ENCODE results near the gene KRTAP27-1.

The KRTAP27-1 gene, protein sequence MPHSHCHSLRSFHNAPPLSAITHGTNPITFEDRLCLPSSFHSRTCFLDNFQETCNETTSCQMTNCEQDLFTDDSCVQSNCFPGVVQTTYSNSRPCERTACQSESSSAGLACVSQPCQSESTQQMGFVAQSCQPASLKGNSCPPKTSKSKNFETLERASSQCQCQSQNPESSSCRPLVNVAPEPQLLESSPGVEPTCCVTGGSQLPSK

DNA sequence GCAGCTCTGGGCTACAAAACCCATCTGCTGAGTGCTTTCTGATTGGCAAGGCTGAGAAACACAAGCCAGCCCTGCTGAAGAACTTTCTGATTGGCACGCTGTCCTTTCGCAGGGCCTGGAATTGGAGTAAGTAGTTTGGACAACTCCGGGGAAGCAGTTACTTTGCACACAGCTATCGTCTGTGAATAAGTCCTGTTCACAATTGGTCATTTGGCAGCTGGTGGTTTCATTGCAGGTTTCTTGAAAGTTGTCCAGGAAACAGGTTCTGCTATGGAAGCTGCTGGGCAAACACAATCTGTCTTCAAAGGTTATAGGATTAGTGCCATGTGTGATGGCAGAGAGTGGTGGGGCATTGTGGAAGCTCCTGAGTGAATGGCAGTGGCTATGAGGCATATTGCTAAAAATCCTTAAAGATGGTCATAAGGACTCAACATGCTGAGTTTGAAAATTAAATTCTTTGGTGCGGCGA lies at the start of gene KRTAP27-1:
TSS of gene KRTAP27-1 (minus strand) at position 419 of the 469 bp plus-strand sequence. CDS start at position 393, 26 bp downstream.
- no peak for DNase-seq

DNA sequence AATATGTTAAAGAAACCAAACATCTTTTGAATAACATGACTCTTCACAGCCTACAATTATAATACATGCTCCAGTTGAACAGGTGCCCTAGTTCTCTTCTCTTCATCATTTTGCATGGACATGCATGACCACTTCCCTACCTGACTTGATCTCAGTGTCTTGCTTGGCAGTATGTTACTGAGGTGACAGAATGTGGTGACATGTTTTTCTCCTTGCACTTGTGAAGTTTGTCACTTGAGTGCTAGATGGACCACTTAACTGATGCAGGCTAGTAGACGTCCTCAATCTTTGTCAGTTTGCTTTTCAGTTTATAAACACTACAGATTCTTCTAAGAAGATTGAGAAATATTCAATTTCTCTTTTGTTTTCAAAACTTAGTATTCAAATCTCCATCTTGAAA lies 44.7 kb upstream of the KRTAP27-1 start:
- no peak for DNase-seq

DNA sequence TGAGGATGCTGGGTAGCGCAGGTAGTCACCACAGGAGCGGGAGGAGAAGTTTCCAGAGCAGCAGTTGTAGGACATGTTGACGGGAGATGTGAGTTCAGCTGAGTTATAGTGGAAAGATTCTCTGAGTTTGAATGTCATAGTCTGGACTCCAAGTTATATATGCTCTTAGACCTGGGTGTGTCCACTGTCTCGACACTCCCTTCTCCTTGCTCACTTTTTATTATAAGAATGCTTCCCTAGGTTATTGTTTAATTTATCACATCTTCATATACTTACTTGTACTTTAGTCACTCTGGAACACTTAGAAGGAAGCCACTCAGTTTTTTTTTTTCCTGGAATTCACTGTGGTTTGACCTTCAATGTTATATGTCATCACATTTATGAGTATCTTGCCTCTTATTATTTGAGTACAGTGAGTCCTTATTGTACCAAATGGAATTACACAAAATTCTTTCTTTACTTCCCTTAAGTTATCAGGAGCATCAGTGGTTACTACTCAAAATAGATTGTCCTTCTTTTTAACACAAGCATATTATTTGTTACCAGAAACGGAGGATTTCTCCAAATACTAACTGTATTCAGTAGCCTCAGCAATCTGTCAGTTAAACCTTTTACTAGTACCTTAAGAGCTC lies 34.8 kb upstream of the KRTAP27-1 start, which contains the start of gene KRTAP13-2:
TSS of gene KRTAP13-2 (minus strand) at position 133 of the 632 bp plus-strand sequence. CDS start at position 75, 58 bp downstream.
- no peak for DNase-seq

DNA sequence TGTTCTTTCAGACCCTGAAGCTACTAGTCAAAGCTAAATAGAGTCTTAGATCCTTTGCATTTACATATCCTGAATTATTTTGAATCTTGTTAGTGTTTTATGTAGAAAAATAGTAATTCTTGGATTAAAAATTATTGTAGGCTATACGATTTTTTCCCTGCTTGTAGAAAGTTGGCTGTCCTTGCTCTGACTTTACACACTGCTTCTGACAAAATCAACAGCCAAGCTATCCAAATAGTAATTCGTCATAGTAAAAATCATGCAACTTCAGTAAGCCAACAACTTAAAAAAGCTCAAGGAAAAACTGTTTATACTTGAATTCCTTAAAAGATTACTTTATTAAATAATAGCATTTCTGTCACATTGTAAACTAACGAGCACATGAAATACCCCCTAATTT lies 18.4 kb upstream of the KRTAP27-1 start:
- DNase-seq: no peak

DNA sequence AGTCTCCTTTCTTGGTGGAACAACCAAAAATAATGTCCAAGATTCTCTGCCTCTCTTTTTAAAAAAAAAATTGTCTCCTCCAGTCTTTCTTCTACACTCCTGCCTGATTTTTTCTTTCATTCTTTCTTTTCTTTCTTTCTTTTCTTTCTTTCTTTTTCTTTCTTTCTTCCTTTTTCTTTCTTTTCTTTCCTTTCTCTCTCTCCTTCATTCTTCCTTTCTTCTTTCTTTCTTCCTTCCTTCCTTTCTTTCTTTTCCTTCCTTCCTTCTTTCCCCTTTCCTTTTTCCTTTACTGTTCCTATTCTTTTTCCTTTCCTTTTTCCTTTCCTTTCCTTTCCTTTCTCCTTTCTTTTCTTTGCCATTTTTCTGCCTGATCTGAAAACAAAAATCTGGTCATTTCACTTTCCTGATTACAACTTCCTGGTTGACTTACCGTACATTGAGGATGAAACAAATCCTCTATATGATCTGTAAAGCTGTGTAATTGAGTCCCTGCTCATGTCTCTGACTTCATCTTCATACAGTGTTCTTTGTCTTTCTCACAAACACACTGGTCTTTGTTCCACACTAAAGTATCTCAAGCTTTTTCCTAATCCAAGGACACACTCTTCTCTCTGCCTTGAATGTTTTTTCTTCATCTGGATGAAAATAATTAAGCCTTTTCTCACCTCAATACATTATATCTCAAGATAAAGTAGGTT lies 17.0 kb upstream of the KRTAP27-1 start:
- no peak for DNase-seq

DNA sequence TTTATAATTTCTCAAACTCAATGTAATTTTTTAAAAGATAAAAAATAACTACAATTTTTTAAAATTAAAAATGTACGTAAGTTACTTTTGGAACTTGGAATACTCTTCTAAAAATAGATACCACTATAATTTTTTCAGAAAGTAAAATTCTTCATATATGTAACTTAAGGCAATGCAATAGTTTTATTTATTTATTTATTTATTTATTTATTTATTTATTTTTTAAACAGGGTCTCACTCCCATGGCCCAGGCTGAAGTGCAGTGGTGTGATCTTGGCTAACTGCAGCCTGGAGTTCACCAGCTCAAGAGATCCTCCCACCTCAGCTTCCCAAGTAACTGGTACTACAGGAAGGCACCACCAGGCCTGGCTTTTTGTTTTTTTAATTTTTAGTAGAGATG lies 14.0 kb upstream of the KRTAP27-1 start:
- DNase-seq: no peak

DNA sequence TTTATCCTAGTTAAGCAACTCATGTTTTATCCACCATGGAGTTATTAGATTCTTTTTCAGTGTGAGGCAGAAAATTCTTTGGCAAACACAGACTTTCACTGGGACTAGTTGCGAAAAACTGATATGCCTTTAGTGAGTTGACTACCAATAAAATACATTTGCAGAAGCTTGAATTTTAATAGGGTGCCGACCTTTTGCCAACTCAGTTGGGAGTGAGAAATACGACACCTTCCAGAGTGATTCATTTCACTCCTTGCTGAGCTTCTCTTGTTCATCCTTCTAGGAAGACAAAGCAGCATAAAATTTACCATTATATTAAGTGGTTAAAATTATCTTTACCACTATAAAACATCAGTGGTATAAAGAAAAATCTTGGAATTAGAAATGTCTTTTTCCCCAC lies 12.1 kb upstream of the KRTAP27-1 start:
- no peak for DNase-seq

DNA sequence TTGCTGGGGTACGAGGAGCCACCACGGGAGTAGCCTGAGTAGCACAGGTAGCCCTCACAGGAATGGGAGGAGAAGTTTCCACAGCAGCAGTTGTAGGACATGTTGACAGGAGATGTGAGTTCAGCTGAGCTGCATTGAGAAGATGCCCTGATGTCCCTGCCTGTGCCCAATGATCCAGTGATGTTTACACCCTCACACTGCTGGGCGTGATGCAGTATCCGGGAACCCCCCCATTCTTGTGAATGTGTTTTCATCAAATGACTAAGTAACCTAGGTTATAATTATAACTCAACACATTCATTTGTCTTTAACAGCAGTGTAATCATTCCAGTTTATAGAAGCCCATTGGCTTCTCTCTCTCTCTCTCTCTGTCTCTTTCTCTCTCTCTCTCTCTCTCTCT lies 11.0 kb upstream of the KRTAP27-1 start, which contains the start of gene KRTAP23-1:
TSS of gene KRTAP23-1 (minus strand) at position 101 of the 400 bp plus-strand sequence. CDS start at position 101, 0 bp downstream.
- no peak for DNase-seq

DNA sequence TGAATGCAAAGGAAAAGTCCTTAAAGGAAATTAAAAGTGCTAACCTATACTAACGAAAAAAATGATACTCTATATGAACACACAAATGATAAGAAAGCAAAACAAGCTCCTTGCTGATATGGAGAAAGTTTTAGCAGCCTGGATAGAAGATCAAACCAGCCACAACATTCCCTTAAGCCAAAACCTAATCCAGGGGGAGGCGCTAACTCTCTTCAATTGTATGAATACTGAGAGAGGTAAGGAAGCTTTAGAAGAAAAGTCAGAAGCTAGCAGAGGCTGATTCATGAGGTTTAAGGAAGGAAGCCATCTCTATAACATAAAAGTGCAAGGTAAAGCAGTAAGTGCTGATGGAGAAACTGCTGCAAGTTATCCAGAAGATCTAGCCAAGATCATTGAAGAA lies 7.5 kb upstream of the KRTAP27-1 start:
- DNase-seq: no peak

DNA sequence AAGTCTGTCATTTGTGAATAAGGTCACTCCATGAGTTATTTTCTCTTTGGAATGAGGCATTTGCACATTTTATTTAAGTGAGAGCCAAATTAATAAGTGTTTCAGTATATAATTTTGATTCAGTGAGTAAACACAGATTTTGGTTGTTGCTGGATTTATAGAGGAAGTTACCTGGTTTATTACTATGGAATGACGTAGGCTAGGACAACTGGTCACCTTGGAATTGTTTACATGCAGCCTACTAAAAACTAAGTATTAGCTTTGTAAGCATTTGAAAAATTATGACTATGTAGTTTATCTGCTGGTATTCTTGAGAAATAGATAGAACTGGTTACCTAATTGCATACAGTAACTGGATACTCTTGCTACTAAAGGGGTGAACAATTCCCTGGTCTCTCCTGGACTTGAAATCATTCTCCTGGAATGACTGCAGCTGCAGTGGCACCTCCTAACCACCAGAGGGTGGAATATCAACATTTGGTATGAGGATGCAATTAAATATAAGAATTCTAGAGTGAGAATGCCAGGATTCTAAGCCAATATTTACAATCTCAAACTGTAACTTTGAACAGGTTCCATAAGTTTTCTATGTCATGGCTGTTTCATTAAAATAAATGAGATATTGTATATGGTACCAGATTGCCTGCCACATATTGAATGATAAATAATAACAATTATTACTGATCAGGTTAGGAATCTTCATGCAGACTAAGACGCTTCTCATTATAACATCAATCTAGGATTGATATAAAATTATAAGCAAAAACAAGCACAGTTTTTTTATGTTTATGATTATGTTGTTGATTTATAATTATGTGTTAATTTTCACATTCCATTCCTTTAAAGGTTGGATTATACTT lies 3.5 kb upstream of the KRTAP27-1 start:
- peak; percentile 3 to 58 for DNase-seq

DNA sequence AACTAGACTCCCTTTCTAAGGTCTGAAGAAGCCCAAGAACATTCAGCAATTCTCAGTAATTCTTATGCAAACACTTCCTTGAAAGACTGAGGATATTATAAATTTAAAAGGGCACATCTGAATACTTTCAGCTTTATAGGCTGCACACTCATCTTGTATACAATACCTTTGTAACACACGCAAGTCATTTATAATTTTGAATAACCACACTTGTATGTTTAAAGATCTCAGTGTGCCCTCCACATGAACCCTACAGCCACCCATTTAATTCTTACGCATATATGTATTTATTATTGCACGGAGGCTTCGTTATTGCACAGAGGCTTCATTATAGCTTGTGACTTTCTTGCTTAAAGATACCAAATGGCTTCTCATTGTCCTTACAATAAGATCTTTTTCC lies 1.2 kb upstream of the KRTAP27-1 start:
- DNase-seq: no peak

DNA sequence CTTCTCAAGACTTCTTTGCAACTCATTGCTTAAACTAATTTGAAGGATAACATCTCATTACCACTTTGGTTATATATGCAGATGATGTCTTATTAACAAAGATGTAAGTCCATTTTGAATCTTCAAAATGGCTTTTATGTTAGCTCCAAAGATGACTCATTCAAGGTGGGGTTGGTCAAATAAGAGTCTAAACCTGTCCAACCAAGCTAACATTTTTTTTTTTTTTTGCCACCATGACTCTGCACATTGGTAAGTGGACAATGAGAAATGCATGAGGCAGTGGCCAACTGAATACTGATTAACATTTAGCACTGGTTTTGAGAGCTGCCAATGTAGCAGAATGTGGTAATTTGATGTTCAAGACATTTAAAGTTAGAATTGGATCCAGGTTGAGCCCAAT lies 278 bp upstream of the KRTAP27-1 start:
- DNase-seq: no peak

DNA sequence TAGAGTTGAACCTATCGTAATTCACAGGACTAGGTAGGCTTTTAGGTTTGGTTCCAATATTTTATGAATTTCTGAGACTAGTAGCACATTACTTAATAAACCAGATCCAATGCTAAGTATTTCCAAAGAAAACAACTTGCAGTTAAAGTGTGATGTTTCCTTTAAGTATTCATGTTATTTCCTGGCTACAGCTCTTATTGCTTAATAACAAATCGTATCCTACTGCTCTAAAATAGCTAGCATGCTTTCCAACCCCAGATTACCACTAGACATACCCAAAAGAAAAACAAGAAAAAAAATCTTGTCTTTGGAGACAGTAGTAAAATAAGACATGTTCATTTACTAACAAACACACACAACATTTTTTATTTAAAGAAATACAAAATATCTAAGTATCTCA lies 898 bp downstream of the KRTAP27-1 start:
- no peak for DNase-seq

DNA sequence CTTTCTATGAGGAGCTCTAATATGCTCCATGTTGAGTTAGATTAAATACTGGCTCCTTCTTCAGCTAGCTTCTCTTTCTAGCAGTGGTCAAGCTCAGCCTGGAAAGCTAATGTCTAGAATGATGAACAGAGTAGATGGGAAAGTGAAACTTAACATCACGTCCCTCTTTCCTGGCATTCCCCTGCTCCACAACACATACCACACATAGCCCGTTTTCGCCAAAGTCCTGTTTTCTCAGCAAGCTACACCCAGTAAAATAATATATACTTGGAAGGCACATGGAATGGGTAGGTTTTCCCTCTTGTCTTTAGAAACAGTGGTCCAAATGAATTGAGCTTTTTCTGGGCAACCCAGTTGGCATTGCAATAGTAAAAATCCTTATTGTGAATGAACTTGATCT lies 3.8 kb downstream of the KRTAP27-1 start:
- no peak for DNase-seq

DNA sequence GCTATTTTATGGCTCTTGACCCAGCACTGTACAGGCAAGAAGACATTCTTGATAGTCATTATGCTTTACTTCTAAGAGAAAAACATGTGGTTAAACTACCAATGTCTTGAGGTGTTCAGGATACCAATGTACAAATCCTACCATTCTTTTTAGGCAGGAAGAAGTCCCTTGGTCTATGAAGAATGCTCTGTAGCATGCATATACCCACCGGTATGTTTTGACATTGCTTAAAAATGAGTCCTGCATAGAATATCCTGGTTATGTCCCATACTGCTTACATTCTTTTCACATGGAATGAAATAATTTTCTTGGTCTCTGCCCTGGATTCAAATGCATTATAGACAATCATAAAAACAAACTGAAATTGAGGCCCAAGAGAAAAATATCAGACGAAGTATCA lies 4.8 kb downstream of the KRTAP27-1 start:
- DNase-seq: no peak

DNA sequence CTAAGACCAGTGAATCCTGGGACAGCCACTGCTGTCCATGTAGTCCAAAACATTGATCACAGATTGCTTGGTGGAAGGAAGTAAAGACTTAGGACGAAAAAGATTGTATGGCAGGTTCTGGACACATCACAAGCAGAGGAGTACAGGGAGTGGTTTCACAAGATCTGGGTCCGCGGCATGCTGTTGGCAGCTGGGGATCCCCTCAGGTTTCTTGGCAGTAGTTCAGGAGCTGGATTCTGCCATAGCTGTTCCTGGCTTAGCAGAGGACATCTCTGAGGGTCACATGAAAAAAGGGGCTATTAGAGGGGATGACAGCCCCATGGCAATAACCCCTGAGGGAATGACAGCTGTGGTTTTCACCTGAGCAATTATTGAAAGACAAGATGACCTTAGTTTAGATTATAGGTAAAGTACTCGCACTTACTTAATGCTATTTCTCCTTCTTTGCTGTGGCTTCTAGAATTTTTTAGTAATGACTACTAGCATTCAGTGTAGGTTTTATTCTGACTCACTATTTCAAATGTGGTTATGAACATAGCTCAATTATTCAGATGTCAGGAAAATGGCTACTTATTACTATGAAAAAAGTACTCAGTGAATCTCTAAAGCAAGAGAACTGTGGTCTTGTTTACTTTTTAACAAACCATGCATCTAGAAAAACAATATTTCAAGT lies 8.2 kb downstream of the KRTAP27-1 start:
- no peak for DNase-seq

DNA sequence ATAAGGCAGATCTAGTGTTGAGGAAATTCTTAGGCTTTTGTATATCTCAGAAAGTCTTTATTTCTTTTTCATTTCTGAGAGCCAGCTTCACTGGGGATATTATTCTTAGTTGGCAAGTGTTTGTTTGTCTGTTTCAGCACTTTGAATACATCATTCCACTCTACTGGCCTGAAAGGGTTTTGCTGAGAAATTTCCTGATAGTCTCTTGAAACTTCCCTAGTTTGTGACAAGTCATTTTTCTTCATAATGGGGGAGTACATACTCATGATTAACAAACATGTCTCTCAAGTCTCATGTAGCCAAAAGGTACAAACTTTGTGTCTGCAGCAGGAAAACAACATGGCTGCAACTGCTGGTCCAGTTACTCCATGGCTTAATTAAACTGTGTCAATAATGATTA lies 11.1 kb downstream of the KRTAP27-1 start:
- DNase-seq: no peak

DNA sequence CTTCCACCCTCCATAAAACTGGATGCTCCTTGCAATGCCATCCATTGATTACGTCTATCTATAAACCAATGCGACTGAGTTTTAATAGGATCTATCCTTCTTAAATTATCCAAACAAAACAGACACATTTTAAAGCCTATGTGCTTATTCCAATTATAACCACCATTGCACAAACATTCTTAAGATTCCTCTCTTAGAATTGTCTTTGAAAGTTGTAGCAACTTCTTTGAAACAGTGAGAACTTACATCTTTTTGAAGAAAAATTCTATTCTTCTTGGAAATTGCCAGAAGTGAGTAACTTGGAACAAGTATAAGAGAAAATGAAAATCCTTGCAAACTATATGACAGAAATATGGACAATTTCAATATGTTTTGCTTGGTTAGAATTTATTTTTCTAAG lies 17.3 kb downstream of the KRTAP27-1 start, which contains the start of gene KRTAP26-1:
TSS of gene KRTAP26-1 (minus strand) at position 101 of the 400 bp plus-strand sequence. CDS start 280 bp downstream, outside the sequence.
- no peak for DNase-seq

DNA sequence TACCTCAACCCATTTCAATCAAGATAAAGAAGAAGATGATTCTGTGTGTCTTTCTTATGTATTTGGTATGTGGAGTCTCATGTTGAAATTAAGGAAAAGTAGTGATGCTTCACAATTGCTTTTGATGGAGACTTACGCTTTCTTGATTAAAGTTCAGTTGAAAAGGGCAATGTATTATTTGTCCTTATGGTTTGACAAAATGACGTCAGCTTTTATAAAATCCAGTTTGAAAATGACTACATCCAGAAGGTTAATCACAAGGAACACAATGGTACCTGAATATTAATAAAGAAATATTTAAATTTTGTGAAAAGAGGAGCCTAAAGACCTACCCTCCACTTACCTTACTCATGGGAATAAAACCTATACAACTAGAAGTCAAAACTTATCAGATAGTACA lies 21.8 kb downstream of the KRTAP27-1 start:
- DNase-seq: no peak

DNA sequence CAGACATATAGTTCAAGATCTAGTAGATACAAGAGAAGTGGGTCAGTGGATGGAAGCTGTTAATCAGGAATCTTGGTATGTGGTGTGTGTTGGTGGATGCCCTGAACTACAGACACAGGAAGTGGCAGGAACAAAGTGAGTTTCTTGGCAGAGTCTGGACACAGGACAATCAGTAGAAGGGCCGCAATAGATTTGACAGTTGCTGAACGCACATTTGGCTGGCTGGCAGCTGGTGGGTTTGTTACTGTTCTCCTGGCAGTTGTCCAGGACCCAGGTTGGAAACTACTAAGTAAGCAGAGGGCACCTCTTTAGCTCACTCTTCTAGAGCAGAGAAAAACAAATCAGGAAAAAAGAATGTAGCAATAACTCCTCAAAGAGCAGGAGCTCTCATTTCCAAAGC lies 30.6 kb downstream of the KRTAP27-1 start:
- DNase-seq: no peak

DNA sequence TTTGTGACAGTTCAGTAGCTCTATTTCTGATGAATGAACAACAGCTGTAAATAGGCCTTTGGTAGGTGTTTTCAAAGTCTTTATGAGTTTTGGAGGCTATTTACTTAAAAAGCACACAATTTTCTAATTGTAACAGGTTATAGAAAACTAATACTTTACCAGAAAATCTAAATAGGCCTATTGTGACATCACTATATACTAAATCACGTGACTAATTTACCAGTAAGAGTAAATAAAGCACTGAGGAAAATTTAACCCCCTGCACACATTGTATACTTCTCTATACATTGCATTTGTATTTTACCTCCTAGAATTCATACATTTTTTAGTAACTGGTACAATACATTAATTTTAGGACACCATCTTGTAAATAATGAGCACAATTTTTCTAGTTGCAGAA lies 32.4 kb downstream of the KRTAP27-1 start:
- DNase-seq: no peak

DNA sequence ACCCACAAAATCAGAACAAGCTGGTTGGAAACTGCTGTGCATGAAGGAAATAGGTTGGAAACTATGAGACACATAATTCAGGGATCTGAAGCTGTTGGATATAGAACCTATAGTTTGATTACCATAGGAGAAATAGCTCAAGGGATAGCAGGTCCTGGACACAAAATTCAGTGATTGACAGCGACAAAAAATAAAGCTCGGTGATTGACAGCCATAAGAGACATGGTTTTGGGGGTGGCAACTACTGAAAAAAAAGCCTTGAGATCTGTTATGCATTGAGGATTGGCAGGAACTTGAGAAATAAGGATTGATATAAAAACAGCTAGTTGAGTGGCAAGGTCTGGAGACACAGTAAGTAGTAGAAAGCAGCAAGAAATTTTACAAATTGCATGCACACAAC lies 48.3 kb downstream of the KRTAP27-1 start, which contains the start of gene KRTAP25-1:
TSS of gene KRTAP25-1 (minus strand) at position 300 of the 400 bp plus-strand sequence. CDS start at position 276, 24 bp downstream.
- DNase-seq: no peak
